HEK293 (cell line): Measurements from ENCODE around the gene FGF8.
A peak's percentile ranks its signal among the peaks of the same experiment; 100 is the strongest.

ENCODE experiments used
- KLF10 ChIP-seq: fragments of 450-650 bp; IDR thresholded peaks from 2 replicates; pipeline ENCODE4 v1.5.1; 2018; ENCODE audit warnings: missing biosample characterization, mild to moderate bottlenecking, missing genetic modification characterization
- SP2 ChIP-seq: fragments of 450-650 bp; formaldehyde crosslinking; IDR thresholded peaks from 2 replicates; pipeline ENCODE4 v1.5.1; 2016; ENCODE audit warnings: missing biosample characterization, missing genetic modification characterization
- SP7 ChIP-seq: fragments of 450-650 bp; formaldehyde crosslinking; IDR thresholded peaks from 2 replicates; pipeline ENCODE4 v1.5.1; 2016; ENCODE audit warnings: missing biosample characterization, missing genetic modification characterization
- TRIM28 ChIP-seq: IDR thresholded peaks from 2 replicates; pipeline ENCODE4 v1.6.1; 2011; ENCODE audit warnings: low read length, control low read depth, borderline replicate concordance
- ZBTB11 ChIP-seq: fragments of 450-650 bp; formaldehyde crosslinking; conservative IDR thresholded peaks from 2 replicates; pipeline ENCODE4 v1.5.1; 2016; ENCODE audit warnings: low read depth, missing biosample characterization, missing genetic modification characterization
- ZBTB20 ChIP-seq: fragments of 450-650 bp; formaldehyde crosslinking; IDR thresholded peaks from 2 replicates; pipeline ENCODE4 v1.5.1; 2016; ENCODE audit warnings: missing biosample characterization, missing genetic modification characterization
- ZBTB48 ChIP-seq: fragments of 450-650 bp; formaldehyde crosslinking; IDR thresholded peaks from 2 replicates; pipeline ENCODE4 v1.5.1; 2016; ENCODE audit warnings: missing biosample characterization, missing genetic modification characterization
- ZNF10 ChIP-seq: fragments of 450-650 bp; formaldehyde crosslinking; IDR thresholded peaks from 2 replicates; pipeline ENCODE4 v1.5.1; 2017; ENCODE audit warnings: missing biosample characterization, missing genetic modification characterization
- ZNF214 ChIP-seq: fragments of 450-650 bp; formaldehyde crosslinking; IDR thresholded peaks from 2 replicates; pipeline ENCODE4 v1.5.1; 2017; ENCODE audit warnings: missing biosample characterization, mild to moderate bottlenecking, missing genetic modification characterization, borderline replicate concordance
- ZNF26 ChIP-seq: fragments of 450-650 bp; formaldehyde crosslinking; IDR thresholded peaks from 2 replicates; pipeline ENCODE4 v1.5.1; 2016; ENCODE audit warnings: missing biosample characterization, missing genetic modification characterization
- ZNF335 ChIP-seq: fragments of 450-650 bp; formaldehyde crosslinking; conservative IDR thresholded peaks from 2 replicates; pipeline ENCODE4 v1.5.1; 2016; ENCODE audit warnings: missing biosample characterization, missing genetic modification characterization
- ZNF473 ChIP-seq: fragments of 450-650 bp; formaldehyde crosslinking; IDR thresholded peaks from 2 replicates; pipeline ENCODE4 v1.5.1; 2017; ENCODE audit warnings: missing biosample characterization, missing genetic modification characterization
- ZNF48 ChIP-seq: fragments of 450-650 bp; formaldehyde crosslinking; IDR thresholded peaks from 2 replicates; pipeline ENCODE4 v1.5.1; 2016; ENCODE audit warnings: missing biosample characterization, missing genetic modification characterization
- ZNF530 ChIP-seq: fragments of 450-650 bp; formaldehyde crosslinking; IDR thresholded peaks from 2 replicates; pipeline ENCODE4 v1.5.1; 2016; ENCODE audit warnings: low read depth, missing biosample characterization, missing genetic modification characterization
- ZNF596 ChIP-seq: fragments of 450-650 bp; IDR thresholded peaks from 2 replicates; pipeline ENCODE4 v1.5.0; 2018; ENCODE audit warnings: missing biosample characterization, mild to moderate bottlenecking, missing genetic modification characterization, moderate library complexity
- ZNF629 ChIP-seq: fragments of 450-650 bp; formaldehyde crosslinking; IDR thresholded peaks from 2 replicates; pipeline ENCODE4 v1.5.1; 2017; ENCODE audit warnings: missing biosample characterization, missing genetic modification characterization
- ZNF776 ChIP-seq: fragments of 450-650 bp; formaldehyde crosslinking; IDR thresholded peaks from 2 replicates; pipeline ENCODE4 v1.5.0; 2017; ENCODE audit warnings: missing biosample characterization, missing genetic modification characterization, borderline replicate concordance
- ZSCAN16 ChIP-seq: fragments of 450-650 bp; formaldehyde crosslinking; IDR thresholded peaks from 2 replicates; pipeline ENCODE4 v1.5.1; 2016; ENCODE audit warnings: missing biosample characterization, missing genetic modification characterization
- TF ChIP-seq, protein P1 (sequence below): fragments of 450-650 bp; formaldehyde crosslinking; IDR thresholded peaks from 2 replicates; pipeline ENCODE4 v1.5.1; 2016; ENCODE audit warnings: missing biosample characterization, missing genetic modification characterization
- TF ChIP-seq, protein P2 (sequence below): fragments of 450-650 bp; formaldehyde crosslinking; IDR thresholded peaks from 2 replicates; pipeline ENCODE4 v1.5.1; 2016; ENCODE audit warnings: missing biosample characterization, missing genetic modification characterization
- TF ChIP-seq, protein P3 (sequence below): fragments of 450-650 bp; formaldehyde crosslinking; IDR thresholded peaks from 2 replicates; pipeline ENCODE4 v1.5.1; 2016; ENCODE audit warnings: missing biosample characterization, missing genetic modification characterization
- TF ChIP-seq, protein P4 (sequence below): fragments of 450-650 bp; formaldehyde crosslinking; IDR thresholded peaks from 2 replicates; pipeline ENCODE4 v1.5.1; 2016; ENCODE audit warnings: missing biosample characterization, missing genetic modification characterization
- TF ChIP-seq, protein P5 (sequence below): fragments of 450-650 bp; formaldehyde crosslinking; IDR thresholded peaks from 2 replicates; pipeline ENCODE4 v1.5.1; 2016; ENCODE audit warnings: missing biosample characterization, missing genetic modification characterization

FGF8 gene

GRCh38 chr10:101782811-101783735, 7.2 kb upstream of the FGF8 start, which contains the start of gene NPM3 (continued):
- TF ChIP-seq ZNF596 (tag by site-specific recombination) (no peak), SP2 (tag by site-specific recombination) (peak; percentile 74), ZBTB20 (tag by site-specific recombination) (peak; percentile 45; the same call in 1 of the 2 replicates), TRIM28 (no peak), ZNF335 (tag by site-specific recombination) (peak; percentile 99), ZNF48 (tag by site-specific recombination) (no peak), ZSCAN16 (tag by site-specific recombination) (no peak), ZNF26 (tag by site-specific recombination) (no peak), KLF10 (tag by site-specific recombination) (no peak), ZNF530 (tag by site-specific recombination) (no peak), ZNF629 (tag by site-specific recombination) (peak; percentile 50), ZBTB48 (tag by site-specific recombination) (peak; percentile 56; the same call in 1 of the 2 replicates), SP7 (tag by site-specific recombination) (peak; percentile 71), ZNF473 (no peak), ZNF214 (tag by site-specific recombination) (no peak), ZNF10 (tag by site-specific recombination) (no peak), ZNF776 (tag by site-specific recombination) (no peak), ZBTB11 (no peak; the same call in 1 of the 2 replicates)
- TF ChIP-seq, protein P1, sequence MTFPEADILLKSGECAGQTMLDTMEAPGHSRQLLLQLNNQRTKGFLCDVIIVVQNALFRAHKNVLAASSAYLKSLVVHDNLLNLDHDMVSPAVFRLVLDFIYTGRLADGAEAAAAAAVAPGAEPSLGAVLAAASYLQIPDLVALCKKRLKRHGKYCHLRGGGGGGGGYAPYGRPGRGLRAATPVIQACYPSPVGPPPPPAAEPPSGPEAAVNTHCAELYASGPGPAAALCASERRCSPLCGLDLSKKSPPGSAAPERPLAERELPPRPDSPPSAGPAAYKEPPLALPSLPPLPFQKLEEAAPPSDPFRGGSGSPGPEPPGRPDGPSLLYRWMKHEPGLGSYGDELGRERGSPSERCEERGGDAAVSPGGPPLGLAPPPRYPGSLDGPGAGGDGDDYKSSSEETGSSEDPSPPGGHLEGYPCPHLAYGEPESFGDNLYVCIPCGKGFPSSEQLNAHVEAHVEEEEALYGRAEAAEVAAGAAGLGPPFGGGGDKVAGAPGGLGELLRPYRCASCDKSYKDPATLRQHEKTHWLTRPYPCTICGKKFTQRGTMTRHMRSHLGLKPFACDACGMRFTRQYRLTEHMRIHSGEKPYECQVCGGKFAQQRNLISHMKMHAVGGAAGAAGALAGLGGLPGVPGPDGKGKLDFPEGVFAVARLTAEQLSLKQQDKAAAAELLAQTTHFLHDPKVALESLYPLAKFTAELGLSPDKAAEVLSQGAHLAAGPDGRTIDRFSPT (tag by site-specific recombination), result 0 out of 2 replicates have a peak, but pooled peaks have one; percentile 22
- TF ChIP-seq, protein P2, sequence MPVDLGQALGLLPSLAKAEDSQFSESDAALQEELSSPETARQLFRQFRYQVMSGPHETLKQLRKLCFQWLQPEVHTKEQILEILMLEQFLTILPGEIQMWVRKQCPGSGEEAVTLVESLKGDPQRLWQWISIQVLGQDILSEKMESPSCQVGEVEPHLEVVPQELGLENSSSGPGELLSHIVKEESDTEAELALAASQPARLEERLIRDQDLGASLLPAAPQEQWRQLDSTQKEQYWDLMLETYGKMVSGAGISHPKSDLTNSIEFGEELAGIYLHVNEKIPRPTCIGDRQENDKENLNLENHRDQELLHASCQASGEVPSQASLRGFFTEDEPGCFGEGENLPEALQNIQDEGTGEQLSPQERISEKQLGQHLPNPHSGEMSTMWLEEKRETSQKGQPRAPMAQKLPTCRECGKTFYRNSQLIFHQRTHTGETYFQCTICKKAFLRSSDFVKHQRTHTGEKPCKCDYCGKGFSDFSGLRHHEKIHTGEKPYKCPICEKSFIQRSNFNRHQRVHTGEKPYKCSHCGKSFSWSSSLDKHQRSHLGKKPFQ (tag by site-specific recombination), result no peak
- TF ChIP-seq, protein P3, sequence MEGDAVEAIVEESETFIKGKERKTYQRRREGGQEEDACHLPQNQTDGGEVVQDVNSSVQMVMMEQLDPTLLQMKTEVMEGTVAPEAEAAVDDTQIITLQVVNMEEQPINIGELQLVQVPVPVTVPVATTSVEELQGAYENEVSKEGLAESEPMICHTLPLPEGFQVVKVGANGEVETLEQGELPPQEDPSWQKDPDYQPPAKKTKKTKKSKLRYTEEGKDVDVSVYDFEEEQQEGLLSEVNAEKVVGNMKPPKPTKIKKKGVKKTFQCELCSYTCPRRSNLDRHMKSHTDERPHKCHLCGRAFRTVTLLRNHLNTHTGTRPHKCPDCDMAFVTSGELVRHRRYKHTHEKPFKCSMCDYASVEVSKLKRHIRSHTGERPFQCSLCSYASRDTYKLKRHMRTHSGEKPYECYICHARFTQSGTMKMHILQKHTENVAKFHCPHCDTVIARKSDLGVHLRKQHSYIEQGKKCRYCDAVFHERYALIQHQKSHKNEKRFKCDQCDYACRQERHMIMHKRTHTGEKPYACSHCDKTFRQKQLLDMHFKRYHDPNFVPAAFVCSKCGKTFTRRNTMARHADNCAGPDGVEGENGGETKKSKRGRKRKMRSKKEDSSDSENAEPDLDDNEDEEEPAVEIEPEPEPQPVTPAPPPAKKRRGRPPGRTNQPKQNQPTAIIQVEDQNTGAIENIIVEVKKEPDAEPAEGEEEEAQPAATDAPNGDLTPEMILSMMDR (tag by site-specific recombination), result no peak
- TF ChIP-seq, protein P4, sequence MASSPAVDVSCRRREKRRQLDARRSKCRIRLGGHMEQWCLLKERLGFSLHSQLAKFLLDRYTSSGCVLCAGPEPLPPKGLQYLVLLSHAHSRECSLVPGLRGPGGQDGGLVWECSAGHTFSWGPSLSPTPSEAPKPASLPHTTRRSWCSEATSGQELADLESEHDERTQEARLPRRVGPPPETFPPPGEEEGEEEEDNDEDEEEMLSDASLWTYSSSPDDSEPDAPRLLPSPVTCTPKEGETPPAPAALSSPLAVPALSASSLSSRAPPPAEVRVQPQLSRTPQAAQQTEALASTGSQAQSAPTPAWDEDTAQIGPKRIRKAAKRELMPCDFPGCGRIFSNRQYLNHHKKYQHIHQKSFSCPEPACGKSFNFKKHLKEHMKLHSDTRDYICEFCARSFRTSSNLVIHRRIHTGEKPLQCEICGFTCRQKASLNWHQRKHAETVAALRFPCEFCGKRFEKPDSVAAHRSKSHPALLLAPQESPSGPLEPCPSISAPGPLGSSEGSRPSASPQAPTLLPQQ, result peak; percentile 70
- TF ChIP-seq, protein P5, sequence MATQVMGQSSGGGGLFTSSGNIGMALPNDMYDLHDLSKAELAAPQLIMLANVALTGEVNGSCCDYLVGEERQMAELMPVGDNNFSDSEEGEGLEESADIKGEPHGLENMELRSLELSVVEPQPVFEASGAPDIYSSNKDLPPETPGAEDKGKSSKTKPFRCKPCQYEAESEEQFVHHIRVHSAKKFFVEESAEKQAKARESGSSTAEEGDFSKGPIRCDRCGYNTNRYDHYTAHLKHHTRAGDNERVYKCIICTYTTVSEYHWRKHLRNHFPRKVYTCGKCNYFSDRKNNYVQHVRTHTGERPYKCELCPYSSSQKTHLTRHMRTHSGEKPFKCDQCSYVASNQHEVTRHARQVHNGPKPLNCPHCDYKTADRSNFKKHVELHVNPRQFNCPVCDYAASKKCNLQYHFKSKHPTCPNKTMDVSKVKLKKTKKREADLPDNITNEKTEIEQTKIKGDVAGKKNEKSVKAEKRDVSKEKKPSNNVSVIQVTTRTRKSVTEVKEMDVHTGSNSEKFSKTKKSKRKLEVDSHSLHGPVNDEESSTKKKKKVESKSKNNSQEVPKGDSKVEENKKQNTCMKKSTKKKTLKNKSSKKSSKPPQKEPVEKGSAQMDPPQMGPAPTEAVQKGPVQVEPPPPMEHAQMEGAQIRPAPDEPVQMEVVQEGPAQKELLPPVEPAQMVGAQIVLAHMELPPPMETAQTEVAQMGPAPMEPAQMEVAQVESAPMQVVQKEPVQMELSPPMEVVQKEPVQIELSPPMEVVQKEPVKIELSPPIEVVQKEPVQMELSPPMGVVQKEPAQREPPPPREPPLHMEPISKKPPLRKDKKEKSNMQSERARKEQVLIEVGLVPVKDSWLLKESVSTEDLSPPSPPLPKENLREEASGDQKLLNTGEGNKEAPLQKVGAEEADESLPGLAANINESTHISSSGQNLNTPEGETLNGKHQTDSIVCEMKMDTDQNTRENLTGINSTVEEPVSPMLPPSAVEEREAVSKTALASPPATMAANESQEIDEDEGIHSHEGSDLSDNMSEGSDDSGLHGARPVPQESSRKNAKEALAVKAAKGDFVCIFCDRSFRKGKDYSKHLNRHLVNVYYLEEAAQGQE (tag by site-specific recombination), result no peak; the same call in none of the 2 replicates
